A673 (cell line): ENCODE measurements around the gene SLC16A5. TPM values are rescaled to one million over a fixed set of nuclear protein-coding genes. Genes with fewer than 3 reads are reported as not detected.

Source experiments
- BruUV-seq: library from RNA; stranded (reverse); fragments of 400-500 nt; replicated peaks from 2 replicates; lab custom pipeline; 2021; lab: Mats Ljungman, UMichigan
- CTCF ChIA-PET: fragments of 300-600 bp; sonication (Branson Sonifier 250); formaldehyde crosslinking; loops from one replicate; lab custom pipeline; 2022; ENCODE audit warnings: antibody characterized with exemption; lab: Charles Lee
- POLR2A ChIA-PET: fragments of 300-600 bp; sonication (Branson Sonifier 250); formaldehyde crosslinking; loops from one replicate; lab custom pipeline; 2022; ENCODE audit warnings: antibody characterized with exemption; ENCODE audit not compliant: low non-redundant PET; lab: Charles Lee
- DNase-seq: peaks from one replicate; pipeline ENCODE4 v3.0.0-alpha.2; 2015; ENCODE audit warnings: low spot score
- H3K27ac ChIP-seq: fragments of 200-600 bp; sonication (generic); 2 replicates; pipeline ENCODE4 v1.5.1; 2016; ENCODE audit warnings: mixed run types, low read depth, mild to moderate bottlenecking, mixed read lengths, antibody characterized with exemption, low read length; ENCODE audit not compliant: poor library complexity, severe bottlenecking
- H3K27me3 ChIP-seq: fragments of 200-600 bp; sonication (generic); replicated peaks from 2 replicates; pipeline ENCODE4 v1.6.1; 2017; ENCODE audit warnings: mixed run types, low read depth, mild to moderate bottlenecking, mixed read lengths, antibody characterized with exemption, low read length; ENCODE audit not compliant: insufficient read depth, poor library complexity
- H3K36me3 ChIP-seq: fragments of 200-600 bp; sonication (generic); 2 replicates; pipeline ENCODE4 v1.6.1; 2016; ENCODE audit warnings: mixed run types, mild to moderate bottlenecking, mixed read lengths, antibody characterized with exemption, low read length; ENCODE audit not compliant: insufficient read depth, poor library complexity, severe bottlenecking
- H3K4me1 ChIP-seq: fragments of 200-600 bp; sonication (generic); 2 replicates; pipeline ENCODE4 v1.6.1; 2017; ENCODE audit warnings: mixed run types, mild to moderate bottlenecking, mixed read lengths, antibody characterized with exemption, low read length; ENCODE audit not compliant: insufficient read depth, poor library complexity, severe bottlenecking
- H3K4me3 ChIP-seq: fragments of 200-600 bp; sonication (generic); 2 replicates; pipeline ENCODE4 v1.5.1; 2016; ENCODE audit warnings: low read depth, mixed run types, mild to moderate bottlenecking, mixed read lengths, low read length; ENCODE audit not compliant: poor library complexity, severe bottlenecking
- H3K9me3 ChIP-seq: fragments of 200-600 bp; sonication (generic); 2 replicates; pipeline ENCODE4 v1.6.1; 2016; ENCODE audit warnings: mixed run types, low read depth, mild to moderate bottlenecking, mixed read lengths, antibody characterized with exemption, low read length; ENCODE audit not compliant: poor library complexity, severe bottlenecking
- CTCF ChIP-seq: fragments of 300-800, 200-600 bp; sonication (generic); conservative IDR thresholded peaks from 2 replicates; pipeline ENCODE4 v1.5.1; 2017; ENCODE audit warnings: low read depth, mild to moderate bottlenecking, antibody characterized with exemption, low read length, moderate library complexity, mixed read lengths
- EZH2 ChIP-seq: fragments of 200-600 bp; sonication (generic); IDR thresholded peaks from 2 replicates; pipeline ENCODE4 v1.6.1; 2017; ENCODE audit warnings: borderline replicate concordance, low read depth, mild to moderate bottlenecking, mixed read lengths, antibody characterized with exemption, low read length; ENCODE audit not compliant: poor library complexity, severe bottlenecking
- intact Hi-C: fragments of 100-400 bp; cut with micrococcal nuclease; formaldehyde crosslinking; loops from one replicate; pipeline ENCODE4 v1.10.0; 2022; ENCODE audit not compliant: unreplicated experiment
- total RNA-seq: library from RNA; stranded (reverse); gene quantifications from 2 replicates; pipeline ENCODE4 v1.2.3, GENCODE V29; 2021

SLC16A5 gene
- total RNA-seq, 1 experiment from 2014 or later = 0.80 TPM

- no peak for TF ChIP-seq EZH2
- no peak for TF ChIP-seq CTCF
- POLR2A ChIA-PET = no interaction called here
- H3K27ac ChIP-seq = no peak overlapping the region
Observed at GRCh38 chr17:75124041-75124818, 36.5 kb downstream of the SLC16A5 start.

GRCh38 chr17:75124819-75125162, 37.0 kb downstream of the SLC16A5 start:
- TF ChIP-seq CTCF (no peak), EZH2 (no peak)
- intact Hi-C loops = no loop called here
- ChIA-PET CTCF (no interaction called here), POLR2A (no interaction called here)
- Histone ChIP-seq H3K4me1 (no peaks in the 10 kb centered on the region), H3K36me3 (peaks cover 5% of the 10 kb centered on the region), H3K4me3 (no peak overlapping the region), H3K27me3 (no peaks in the 10 kb centered on the region), H3K9me3 (no peaks in the 10 kb centered on the region), H3K27ac (no peak overlapping the region)
- no TSS peak for BruUV-seq
- DNase-seq = no peak

More at GRCh38 chr17:75124041-75124818, 36.5 kb downstream of the SLC16A5 start:
- H3K4me1 ChIP-seq = no peaks in the 10 kb centered on the region
- H3K27me3 ChIP-seq = no peaks in the 10 kb centered on the region
- no TSS peak for BruUV-seq
- no peak overlapping the region for H3K4me3 ChIP-seq
- no peaks in the 10 kb centered on the region for H3K9me3 ChIP-seq
- intact Hi-C loops = no loop called here
- CTCF ChIA-PET = no interaction called here
- no peak for DNase-seq
- H3K36me3 ChIP-seq = no peaks in the 10 kb centered on the region

- no peak for DNase-seq
- no peak for TF ChIP-seq EZH2
- TF ChIP-seq CTCF = no peak
- CTCF ChIA-PET = no interaction called here
- intact Hi-C loops = no loop called here
- no TSS peak for BruUV-seq
- Histone ChIP-seq H3K9me3 (no peaks in the 10 kb centered on the region), H3K36me3 (peaks cover 9% of the 10 kb centered on the region), H3K27me3 (no peaks in the 10 kb centered on the region), H3K27ac (no peak overlapping the region), H3K4me1 (peaks cover 7% of the 10 kb centered on the region), H3K4me3 (no peak overlapping the region)
- POLR2A ChIA-PET = interaction anchor here (0.5 kb wide), 1 partner anchor 8 kb away, joined by 5 read pairs; no protein-coding TSS in a partner anchor
Observed at GRCh38 chr17:75125984-75126383, 38.2 kb downstream of the SLC16A5 start.
